ENCODE measurements around the gene ZBTB7B. TPM values are rescaled to one million over a fixed set of nuclear protein-coding genes. Genes with fewer than 3 reads are reported as not detected.
A peak's percentile ranks its signal among the peaks of the same experiment; 100 is the strongest.

The ZBTB7B gene
- total RNA-seq, 1 donor from 2014 or later: 56.6 TPM

DNA sequence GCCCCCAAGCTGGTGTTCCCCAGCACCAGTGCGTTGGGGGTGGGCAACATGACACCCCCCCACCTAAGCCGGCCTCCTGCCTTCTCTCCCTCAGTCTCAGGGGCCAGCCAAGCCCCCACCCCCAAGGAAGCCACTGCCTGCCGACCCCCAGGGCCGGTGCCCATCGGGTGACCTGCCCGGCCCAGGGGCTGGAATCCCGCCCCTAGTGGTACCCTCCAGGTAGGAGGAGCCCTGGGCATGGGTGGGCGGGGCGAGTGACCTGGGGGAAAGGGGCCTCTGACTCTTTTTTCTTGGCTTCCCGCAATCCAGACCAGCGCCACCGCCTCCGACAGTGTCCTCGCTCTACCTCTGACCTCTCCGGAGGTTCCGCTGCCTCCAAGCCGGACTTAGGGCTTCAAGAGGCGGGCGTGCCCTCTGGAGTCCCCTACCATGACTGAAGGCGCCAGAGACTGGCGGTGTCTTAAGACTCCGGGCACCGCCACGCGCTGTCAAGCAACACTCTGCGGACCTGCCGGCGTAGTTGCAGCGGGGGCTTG is 59.6 kb downstream of the ZBTB7B start:
- DNase-seq: no peak
- H3K27ac Mint-ChIP-seq: no peak overlapping the region
- H3K4me3 Mint-ChIP-seq: peak overlapping the region; percentile 83
- H3K27me3 Mint-ChIP-seq: no peaks in the 10 kb centered on the region
- intact Hi-C loops (cut with micrococcal nuclease): loop anchor here (2.0 to 5.0 kb wide), 3 partner anchors 59 to 735 kb away; partner anchors contain the start of genes ADAR, ATP8B2 and ZBTB7B
- ATAC-seq (ENCODE audit: low read depth): no peak
- peaks cover 14% of the 10 kb centered on the region for H3K36me3 Mint-ChIP-seq (ENCODE audit: low read depth)
- H3K9me3 Mint-ChIP-seq: no peaks in the 10 kb centered on the region
- ChIA-PET POLR2A (interaction anchor here (0.5 to 4.4 kb wide), 16 partner anchors 8 to 211 kb away, joined by 3 to 54 read pairs (median 4); partner anchors contain the start of genes ADAM15, CKS1B, CLK2 and EFNA3), CTCF (interaction anchor here (0.5 to 9.2 kb wide), 29 partner anchors 8 to 583 kb away, joined by 3 to 101 read pairs (median 4); partner anchors contain the start of genes ADAM15, EFNA3, FLAD1 and KRTCAP2)
- H3K4me1 Mint-ChIP-seq: peaks cover 48% of the 10 kb centered on the region
- TF ChIP-seq, protein P1, sequence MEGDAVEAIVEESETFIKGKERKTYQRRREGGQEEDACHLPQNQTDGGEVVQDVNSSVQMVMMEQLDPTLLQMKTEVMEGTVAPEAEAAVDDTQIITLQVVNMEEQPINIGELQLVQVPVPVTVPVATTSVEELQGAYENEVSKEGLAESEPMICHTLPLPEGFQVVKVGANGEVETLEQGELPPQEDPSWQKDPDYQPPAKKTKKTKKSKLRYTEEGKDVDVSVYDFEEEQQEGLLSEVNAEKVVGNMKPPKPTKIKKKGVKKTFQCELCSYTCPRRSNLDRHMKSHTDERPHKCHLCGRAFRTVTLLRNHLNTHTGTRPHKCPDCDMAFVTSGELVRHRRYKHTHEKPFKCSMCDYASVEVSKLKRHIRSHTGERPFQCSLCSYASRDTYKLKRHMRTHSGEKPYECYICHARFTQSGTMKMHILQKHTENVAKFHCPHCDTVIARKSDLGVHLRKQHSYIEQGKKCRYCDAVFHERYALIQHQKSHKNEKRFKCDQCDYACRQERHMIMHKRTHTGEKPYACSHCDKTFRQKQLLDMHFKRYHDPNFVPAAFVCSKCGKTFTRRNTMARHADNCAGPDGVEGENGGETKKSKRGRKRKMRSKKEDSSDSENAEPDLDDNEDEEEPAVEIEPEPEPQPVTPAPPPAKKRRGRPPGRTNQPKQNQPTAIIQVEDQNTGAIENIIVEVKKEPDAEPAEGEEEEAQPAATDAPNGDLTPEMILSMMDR (IDR thresholded peaks at IDR 0.05): no peak

GRCh38 chr1:155062702-155063411 is 60.3 kb downstream of the ZBTB7B start:
- H3K4me1 Mint-ChIP-seq: peaks cover 50% of the 10 kb centered on the region
- no peaks in the 10 kb centered on the region for H3K9me3 Mint-ChIP-seq
- H3K27ac Mint-ChIP-seq: peak overlapping the region; percentile 67
- ATAC-seq (ENCODE audit: low read depth) (peak; percentile 35), DNase-seq (peak; percentile 74)
- no peaks in the 10 kb centered on the region for H3K27me3 Mint-ChIP-seq
- POLR2A ChIA-PET: interaction anchor here (1.0 to 4.4 kb wide), 10 partner anchors 10 to 126 kb away, joined by 3 to 54 read pairs (median 4); partner anchors contain the start of genes EFNA3 and PMVK
- CTCF ChIA-PET: interaction anchor here (1.1 to 9.2 kb wide), 6 partner anchors 8 to 104 kb away, joined by 3 to 101 read pairs (median 24); partner anchors contain the start of gene ADAM15
- peak overlapping the region; percentile 83 for H3K4me3 Mint-ChIP-seq
- TF ChIP-seq, protein P1 (IDR thresholded peaks at IDR 0.05): peak; percentile 39
- intact Hi-C loops (cut with micrococcal nuclease): loop anchor here (1.0 to 5.0 kb wide), 6 partner anchors 8 to 736 kb away; partner anchors contain the start of genes ADAR, ATP8B2 and ZBTB7B
- peaks cover 13% of the 10 kb centered on the region for H3K36me3 Mint-ChIP-seq (ENCODE audit: low read depth)

- peak within 1 kb of the TSS; percentile 67 for H3K27ac Mint-ChIP-seq
- intact Hi-C loops (cut with micrococcal nuclease): loop anchor here (1.0 to 5.0 kb wide), 6 partner anchors 8 to 736 kb away; partner anchors contain the start of genes ADAR, ATP8B2 and ZBTB7B
- no peaks in the 10 kb centered on the region for H3K27me3 Mint-ChIP-seq
- H3K4me1 Mint-ChIP-seq: peaks cover 50% of the 10 kb centered on the region
- no peaks in the 10 kb centered on the region for H3K9me3 Mint-ChIP-seq
- ATAC-seq (ENCODE audit: low read depth): peak; percentile 83
- peaks cover 15% of the 10 kb centered on the region for H3K36me3 Mint-ChIP-seq (ENCODE audit: low read depth)
- TF ChIP-seq, protein P1 (IDR thresholded peaks at IDR 0.05): no peak
- H3K4me3 Mint-ChIP-seq: peak within 1 kb of the TSS; percentile 83
- POLR2A ChIA-PET: interaction anchor here (1.0 to 4.4 kb wide), 8 partner anchors 9 to 127 kb away, joined by 3 to 54 read pairs (median 4); partner anchors contain the start of gene PMVK
- DNase-seq: peak; percentile 73
- CTCF ChIA-PET: interaction anchor here (1.1 to 9.2 kb wide), 6 partner anchors 12 to 104 kb away, joined by 3 to 101 read pairs (median 21); partner anchors contain the start of gene ADAM15
Measured at GRCh38 chr1:155063550-155064110, 61.0 kb downstream of the ZBTB7B start, which contains the start of gene EFNA4. TSS of gene EFNA4 (plus strand) at chr1:155063740. CDS start at chr1:155063824, 84 bp downstream.

GRCh38 chr1:155064111-155064831 is 61.7 kb downstream of the ZBTB7B start:
- ChIA-PET POLR2A (interaction anchor here (1.0 to 4.4 kb wide), 9 partner anchors 8 to 128 kb away, joined by 3 to 54 read pairs (median 4); partner anchors contain the start of genes EFNA3 and PMVK), CTCF (interaction anchor here (0.9 to 9.2 kb wide), 5 partner anchors 17 to 108 kb away, joined by 3 to 101 read pairs (median 5); partner anchors contain the start of gene KRTCAP2)
- DNase-seq: no peak
- intact Hi-C loops (cut with micrococcal nuclease): loop anchor here (5.0 kb wide), 2 partner anchors 457 to 737 kb away; partner anchors contain the start of genes ADAR and ATP8B2
- no peak for ATAC-seq (ENCODE audit: low read depth)
- Mint-ChIP-seq H3K27ac (peak overlapping the region; percentile 20), H3K27me3 (no peaks in the 10 kb centered on the region), H3K36me3 (ENCODE audit: low read depth) (peaks cover 20% of the 10 kb centered on the region), H3K9me3 (no peaks in the 10 kb centered on the region), H3K4me3 (peak overlapping the region; percentile 83), H3K4me1 (peaks cover 52% of the 10 kb centered on the region)
- TF ChIP-seq, protein P1 (IDR thresholded peaks at IDR 0.05): no peak

Measured in activated B cell treated with CpG ODN at 0.5 μM for 24 hours (primary cell).